HG03196 (cell line): ENCODE results near the gene EI24.
A peak's percentile ranks its signal among the peaks of the same experiment; 100 is the strongest.

ENCODE experiments used
- ATAC-seq: cut with Tn5 transposase; IDR thresholded peaks from one replicate; pipeline ENCODE4 v1.9.1; 2021; ENCODE audit not compliant: unreplicated experiment

EI24 gene

GRCh38 chr11:125578783-125579182 lies 9.5 kb downstream of the EI24 start:
- ATAC-seq: no peak

- no peak for ATAC-seq
Observed at GRCh38 chr11:125579811-125580210, 10.5 kb downstream of the EI24 start.

- ATAC-seq: no peak
Observed at GRCh38 chr11:125583496-125583895, 14.2 kb downstream of the EI24 start.

- ATAC-seq: no peak
Observed at GRCh38 chr11:125585487-125585886, 16.2 kb downstream of the EI24 start.

- ATAC-seq: no peak
Observed at GRCh38 chr11:125586623-125587022, 17.3 kb downstream of the EI24 start.

- ATAC-seq: no peak
Observed at GRCh38 chr11:125587480-125587879, 18.2 kb downstream of the EI24 start.

GRCh38 chr11:125588505-125588904 lies 19.2 kb downstream of the EI24 start:
- no peak for ATAC-seq

- ATAC-seq: peak; percentile 12
Observed at GRCh38 chr11:125591649-125592304, 22.5 kb downstream of the EI24 start.

GRCh38 chr11:125592305-125593113 lies 23.2 kb downstream of the EI24 start, which contains the start of gene STT3A:
TSS of gene STT3A (plus strand) at chr11:125592852. CDS start at chr11:125595916, 3,064 bp downstream.
- ATAC-seq: peak; percentile 98

GRCh38 chr11:125593114-125593820 lies 24.0 kb downstream of the EI24 start:
- no peak for ATAC-seq

- ATAC-seq: no peak
Observed at GRCh38 chr11:125594958-125595357, 25.7 kb downstream of the EI24 start.

- ATAC-seq: no peak
Observed at GRCh38 chr11:125600663-125601062, 31.4 kb downstream of the EI24 start.

- ATAC-seq: no peak
Observed at GRCh38 chr11:125603207-125603606, 33.9 kb downstream of the EI24 start.

- ATAC-seq: no peak
Observed at GRCh38 chr11:125605417-125605816, 36.1 kb downstream of the EI24 start.

GRCh38 chr11:125609545-125609944 lies 40.3 kb downstream of the EI24 start:
- ATAC-seq: no peak

GRCh38 chr11:125618383-125618782 lies 49.1 kb downstream of the EI24 start:
- no peak for ATAC-seq

GRCh38 chr11:125621995-125622394 lies 52.7 kb downstream of the EI24 start:
- no peak for ATAC-seq

- ATAC-seq: no peak
Observed at GRCh38 chr11:125623064-125623463, 53.8 kb downstream of the EI24 start.

- no peak for ATAC-seq
Observed at GRCh38 chr11:125624756-125625213, 55.5 kb downstream of the EI24 start, which contains the start of gene CHEK1. TSS of gene CHEK1 (plus strand) at chr11:125625163. CDS start at chr11:125626769, 1,606 bp downstream.

GRCh38 chr11:125625225-125625629 lies 56.0 kb downstream of the EI24 start:
- ATAC-seq: no peak

- peak; percentile 87 for ATAC-seq
Observed at GRCh38 chr11:125625630-125626287, 56.5 kb downstream of the EI24 start.
